HG02981 (cell line): ENCODE data around the gene LDLRAD3.
"Not testable (repeated sequence)": the region's sequence is repeated elsewhere in the genome, so short reads cannot be mapped to it uniquely, and the experiment has no call there.

ENCODE experiments used
- ATAC-seq: cut with Tn5 transposase; IDR thresholded peaks from one replicate; pipeline ENCODE4 v1.9.1; 2021; ENCODE audit warnings: mild to moderate bottlenecking, moderate library complexity; ENCODE audit not compliant: unreplicated experiment

Gene LDLRAD3

GRCh38 chr11:36038541-36038940, 94.7 kb downstream of the LDLRAD3 start:
- no peak for ATAC-seq

- no peak for ATAC-seq
Observed at GRCh38 chr11:36039471-36039870, 95.6 kb downstream of the LDLRAD3 start.

- no peak for ATAC-seq
Observed at GRCh38 chr11:36041988-36042611, 98.2 kb downstream of the LDLRAD3 start.

- no peak for ATAC-seq
Observed at GRCh38 chr11:36044636-36045035, 100.8 kb downstream of the LDLRAD3 start.

- ATAC-seq: not testable (repeated sequence)
Observed at GRCh38 chr11:36045945-36046344, 102.1 kb downstream of the LDLRAD3 start.

- ATAC-seq: no peak
Observed at GRCh38 chr11:36046932-36047331, 103.1 kb downstream of the LDLRAD3 start.

GRCh38 chr11:36047344-36047743, 103.5 kb downstream of the LDLRAD3 start:
- ATAC-seq: no peak

- no peak for ATAC-seq
Observed at GRCh38 chr11:36048496-36049247, 104.8 kb downstream of the LDLRAD3 start.

GRCh38 chr11:36051235-36052144, 107.6 kb downstream of the LDLRAD3 start:
- ATAC-seq: no peak

GRCh38 chr11:36053281-36053680, 109.4 kb downstream of the LDLRAD3 start:
- ATAC-seq: no peak

GRCh38 chr11:36053862-36054261, 110.0 kb downstream of the LDLRAD3 start:
- ATAC-seq: no peak

GRCh38 chr11:36054628-36055027, 110.8 kb downstream of the LDLRAD3 start:
- ATAC-seq: no peak

- ATAC-seq: no peak
Observed at GRCh38 chr11:36056160-36056751, 112.4 kb downstream of the LDLRAD3 start.

GRCh38 chr11:36057379-36058042, 113.6 kb downstream of the LDLRAD3 start:
- ATAC-seq: no peak

- no peak for ATAC-seq
Observed at GRCh38 chr11:36059660-36060059, 115.8 kb downstream of the LDLRAD3 start.

GRCh38 chr11:36060926-36061325, 117.1 kb downstream of the LDLRAD3 start:
- no peak for ATAC-seq

- ATAC-seq: no peak
Observed at GRCh38 chr11:36061471-36061870, 117.6 kb downstream of the LDLRAD3 start.

- ATAC-seq: no peak
Observed at GRCh38 chr11:36062796-36063365, 119.0 kb downstream of the LDLRAD3 start.

GRCh38 chr11:36065436-36065835, 121.6 kb downstream of the LDLRAD3 start:
- no peak for ATAC-seq

GRCh38 chr11:36066891-36067290, 123.0 kb downstream of the LDLRAD3 start:
- no peak for ATAC-seq
